ENCODE data around the gene HCFC1. TPM values are rescaled to one million over a fixed set of nuclear protein-coding genes. Genes with fewer than 3 reads are reported as not detected.

The HCFC1 gene
- total RNA-seq, 1 donor from 2014 or later = 61.2 TPM

- no peak overlapping the region for H3K4me3 Mint-ChIP-seq (ENCODE audit: unreplicated experiment)
- Histone ChIP-seq H3K9ac (ENCODE audit: low read length) (no peak overlapping the region), H3K79me2 (ENCODE audit: insufficient read depth, low read length) (no peaks in the 10 kb centered on the region), H3K9me3 (ENCODE audit: insufficient read depth, low read depth, low read length) (no peaks in the 10 kb centered on the region), H3K4me2 (ENCODE audit: low read length) (no peak overlapping the region), H3K36me3 (ENCODE audit: insufficient read depth, low read length) (no peaks in the 10 kb centered on the region), H3K27me3 (ENCODE audit: insufficient read depth, low read length) (no peaks in the 10 kb centered on the region), H3K27ac (ENCODE audit: low read depth, low read length) (no peak overlapping the region), H2AFZ (ENCODE audit: low read depth, low read length) (no peak overlapping the region), H3K4me3 (ENCODE audit: insufficient read depth, low read depth, low read length) (no peak overlapping the region), H4K20me1 (ENCODE audit: insufficient read depth, low read length) (no peaks in the 10 kb centered on the region), H3K4me1 (ENCODE audit: insufficient read depth, low read length) (no peaks in the 10 kb centered on the region)
- H3K4me1 Mint-ChIP-seq (ENCODE audit: low read depth, unreplicated experiment) = no peaks in the 10 kb centered on the region
- no peak for DNase-seq (ENCODE audit: low read depth)
- peaks cover 2% of the 10 kb centered on the region for H3K36me3 Mint-ChIP-seq (ENCODE audit: low read depth, unreplicated experiment)
- no peak for FAIRE-seq
- no peak for TF ChIP-seq CTCF (IDR thresholded peaks at IDR 0.05; ENCODE audit: insufficient read depth, low read depth, low read length)
- no peak for TF ChIP-seq EZH2 (IDR thresholded peaks at IDR 0.05; ENCODE audit: insufficient read depth, low read length)
- H3K9me3 Mint-ChIP-seq (ENCODE audit: unreplicated experiment) = no peaks in the 10 kb centered on the region
- H3K27me3 Mint-ChIP-seq (ENCODE audit: low read depth, unreplicated experiment) = peaks cover 6% of the 10 kb centered on the region
- no peak overlapping the region for H3K27ac Mint-ChIP-seq (ENCODE audit: unreplicated experiment)
Observed at GRCh38 chrX:153921511-153922446, 49.8 kb downstream of the HCFC1 start.

GRCh38 chrX:153921070-153921469 is 50.5 kb downstream of the HCFC1 start:
- Histone ChIP-seq H3K4me1 (ENCODE audit: insufficient read depth, low read length) (no peaks in the 10 kb centered on the region), H4K20me1 (ENCODE audit: insufficient read depth, low read length) (no peaks in the 10 kb centered on the region), H3K79me2 (ENCODE audit: insufficient read depth, low read length) (no peaks in the 10 kb centered on the region), H3K4me2 (ENCODE audit: low read length) (no peak overlapping the region), H3K4me3 (ENCODE audit: insufficient read depth, low read depth, low read length) (no peak overlapping the region), H3K36me3 (ENCODE audit: insufficient read depth, low read length) (no peaks in the 10 kb centered on the region), H3K27ac (ENCODE audit: low read depth, low read length) (no peak overlapping the region), H3K9ac (ENCODE audit: low read length) (no peak overlapping the region), H3K27me3 (ENCODE audit: insufficient read depth, low read length) (no peaks in the 10 kb centered on the region), H2AFZ (ENCODE audit: low read depth, low read length) (no peak overlapping the region), H3K9me3 (ENCODE audit: insufficient read depth, low read depth, low read length) (no peaks in the 10 kb centered on the region)
- Mint-ChIP-seq H3K27ac (ENCODE audit: unreplicated experiment) (no peak overlapping the region), H3K9me3 (ENCODE audit: unreplicated experiment) (no peaks in the 10 kb centered on the region), H3K4me1 (ENCODE audit: low read depth, unreplicated experiment) (no peaks in the 10 kb centered on the region), H3K36me3 (ENCODE audit: low read depth, unreplicated experiment) (peaks cover 2% of the 10 kb centered on the region), H3K4me3 (ENCODE audit: unreplicated experiment) (no peak overlapping the region), H3K27me3 (ENCODE audit: low read depth, unreplicated experiment) (peaks cover 6% of the 10 kb centered on the region)
- TF ChIP-seq CTCF (IDR thresholded peaks at IDR 0.05; ENCODE audit: insufficient read depth, low read depth, low read length) (no peak), EZH2 (IDR thresholded peaks at IDR 0.05; ENCODE audit: insufficient read depth, low read length) (no peak)
- DNase-seq (ENCODE audit: low read depth) = no peak
- FAIRE-seq = no peak

- H3K9me3 ChIP-seq (ENCODE audit: insufficient read depth, low read depth, low read length) = no peaks in the 10 kb centered on the region
- H3K9me3 Mint-ChIP-seq (ENCODE audit: unreplicated experiment) = no peaks in the 10 kb centered on the region
- no peaks in the 10 kb centered on the region for H3K4me1 Mint-ChIP-seq (ENCODE audit: low read depth, unreplicated experiment)
Observed at GRCh38 chrX:153920546-153920945, 51.1 kb downstream of the HCFC1 start.

More at GRCh38 chrX:153920546-153920945, 51.1 kb downstream of the HCFC1 start:
- Histone ChIP-seq H2AFZ (ENCODE audit: low read depth, low read length) (no peak overlapping the region), H3K9ac (ENCODE audit: low read length) (no peak overlapping the region), H4K20me1 (ENCODE audit: insufficient read depth, low read length) (no peaks in the 10 kb centered on the region), H3K4me1 (ENCODE audit: insufficient read depth, low read length) (no peaks in the 10 kb centered on the region), H3K4me2 (ENCODE audit: low read length) (no peak overlapping the region), H3K27me3 (ENCODE audit: insufficient read depth, low read length) (no peaks in the 10 kb centered on the region), H3K79me2 (ENCODE audit: insufficient read depth, low read length) (no peaks in the 10 kb centered on the region), H3K4me3 (ENCODE audit: insufficient read depth, low read depth, low read length) (no peak overlapping the region), H3K27ac (ENCODE audit: low read depth, low read length) (no peak overlapping the region), H3K36me3 (ENCODE audit: insufficient read depth, low read length) (no peaks in the 10 kb centered on the region)
- peaks cover 8% of the 10 kb centered on the region for H3K27me3 Mint-ChIP-seq (ENCODE audit: low read depth, unreplicated experiment)
- H3K4me3 Mint-ChIP-seq (ENCODE audit: unreplicated experiment) = no peak overlapping the region
- no peak for TF ChIP-seq CTCF (IDR thresholded peaks at IDR 0.05; ENCODE audit: insufficient read depth, low read depth, low read length)
- TF ChIP-seq EZH2 (IDR thresholded peaks at IDR 0.05; ENCODE audit: insufficient read depth, low read length) = no peak
- no peak for DNase-seq (ENCODE audit: low read depth)
- FAIRE-seq = no peak
- no peak overlapping the region for H3K27ac Mint-ChIP-seq (ENCODE audit: unreplicated experiment)
- peaks cover 2% of the 10 kb centered on the region for H3K36me3 Mint-ChIP-seq (ENCODE audit: low read depth, unreplicated experiment)
